ENCODE data around the gene SSH3. TPM values are rescaled to one million over a fixed set of nuclear protein-coding genes. Genes with fewer than 3 reads are reported as not detected.

The SSH3 gene
- total and polyA plus RNA-seq, 2 of the 4 experiments (the other 2 are of a cell fraction) = 7.3 to 26.7 TPM

- Histone ChIP-seq H4K8ac (ENCODE audit: low read depth in 2 of 2, low read length in 2 of 2) (no peak overlapping the region), H3K4me2 (ENCODE audit: low read depth, low read length) (no peak overlapping the region)
- ATAC-seq (ENCODE audit: low read depth) = no peak
Measured at GRCh38 chr11:67347964-67348749, 44.8 kb downstream of the SSH3 start.

More at GRCh38 chr11:67347964-67348749, 44.8 kb downstream of the SSH3 start:
- Histone ChIP-seq H4K91ac (ENCODE audit: insufficient read depth, low read depth, low read length) (no peak overlapping the region), H3K36me3 (ENCODE audit: control insufficient read depth, insufficient read depth, low read length) (peaks cover 3% of the 10 kb centered on the region; the same call in 1 of the 2 replicates), H2BK15ac (ENCODE audit: low read depth, low read length) (no peak overlapping the region), H3K9me1 (ENCODE audit: insufficient read depth, low read length) (peaks cover 6% of the 10 kb centered on the region), H2AK9ac (replicated peaks; ENCODE audit: low read depth, low read length, poor library complexity) (no peak overlapping the region), H3K79me1 (ENCODE audit: low read depth in 1 of 2, low read length in 2 of 2) (peaks cover 0 to 20% of the 10 kb centered on the region in 2 experiments; a peak in 2 of 4 replicates), H2BK20ac (ENCODE audit: low read depth, low read length) (no peak overlapping the region), H3K9ac (ENCODE audit: low read depth, low read length) (no peak overlapping the region), H2AFZ (replicated peaks; ENCODE audit: low read length, poor library complexity) (no peak overlapping the region), H4K5ac (ENCODE audit: low read depth, low read length) (no peak overlapping the region), H3K27me3 (ENCODE audit: control insufficient read depth, insufficient read depth, low read length) (no peaks in the 10 kb centered on the region), H2AK5ac (ENCODE audit: low read depth, low read length) (no peak overlapping the region), H3K4me1 (ENCODE audit: control insufficient read depth, insufficient read depth, low read length) (peaks cover 9% of the 10 kb centered on the region), H3K23ac (ENCODE audit: low read depth, low read length) (no peak overlapping the region), H2BK120ac (ENCODE audit: low read depth, low read length) (no peak overlapping the region), H3K27ac (ENCODE audit: insufficient read depth, low read length) (no peak overlapping the region), H3K4ac (ENCODE audit: low read depth, low read length) (no peak overlapping the region), H3K9me3 (ENCODE audit: control insufficient read depth, insufficient read depth, low read length) (no peaks in the 10 kb centered on the region), H2BK5ac (ENCODE audit: low read depth, low read length, poor library complexity, severe bottlenecking) (no peak overlapping the region), H3K14ac (replicated peaks; ENCODE audit: low read depth, low read length) (no peak overlapping the region), H3K18ac (ENCODE audit: low read depth, low read length) (no peak overlapping the region), H4K20me1 (ENCODE audit: insufficient read depth, low read length) (peaks cover 3% of the 10 kb centered on the region; the same call in 1 of the 2 replicates), H3K4me3 (ENCODE audit: insufficient read depth, low read depth, low read length) (no peak overlapping the region), H3K56ac (ENCODE audit: extremely low read depth, insufficient read depth, low read length) (no peak overlapping the region)
- BruUV-seq (replicated peaks) = no TSS peak
- intact Hi-C loops (cut with micrococcal nuclease) = loop anchor here (2.0 kb wide), 1 partner anchor 159 kb away; no protein-coding TSS in a partner anchor
- dilution Hi-C loops (cut with HindIII; ENCODE audit: low sequenced_read_pairs, unreplicated experiment) = no loop called here
- in situ Hi-C loops (cut with MboI; ENCODE audit: low sequenced_read_pairs) = no loop called here
- peak; percentile 73 for DNase-seq
- TF ChIP-seq CTCF (conservative IDR thresholded peaks at IDR 0.05; ENCODE audit: low read depth, low read length) = no peak
- TF ChIP-seq CEBPB (IDR thresholded peaks at IDR 0.05; ENCODE audit: low read depth, low read length) = 0 out of 2 replicates have a peak, but pooled peaks have one; percentile 17
- ChIA-PET POLR2A (ENCODE audit: unreplicated experiment) (interaction anchor here (0.6 kb wide), 1 partner anchor 21 kb away, joined by 3 read pairs; no protein-coding TSS in a partner anchor), CTCF (interaction anchor here (1.0 to 10.1 kb wide), 3 partner anchors 9 to 35 kb away, joined by 3 to 128 read pairs (median 6); no protein-coding TSS in a partner anchor)
- 90% methylated on average over 3 of the region's 11 CpGs; no CpG with 5 or more reads in 1 of the 2 experiments for WGBS, 2 experiments (ENCODE audit: extremely low coverage in 2 of 2, insufficient read length in 1 of 2)
